ENCODE measurements around the gene TRIM9. TPM values are rescaled to one million over a fixed set of nuclear protein-coding genes. Genes with fewer than 3 reads are reported as not detected.

The TRIM9 gene
- total and polyA plus RNA-seq, 2 experiments from 2014 or later = 4.4 to 6.2 TPM

DNA sequence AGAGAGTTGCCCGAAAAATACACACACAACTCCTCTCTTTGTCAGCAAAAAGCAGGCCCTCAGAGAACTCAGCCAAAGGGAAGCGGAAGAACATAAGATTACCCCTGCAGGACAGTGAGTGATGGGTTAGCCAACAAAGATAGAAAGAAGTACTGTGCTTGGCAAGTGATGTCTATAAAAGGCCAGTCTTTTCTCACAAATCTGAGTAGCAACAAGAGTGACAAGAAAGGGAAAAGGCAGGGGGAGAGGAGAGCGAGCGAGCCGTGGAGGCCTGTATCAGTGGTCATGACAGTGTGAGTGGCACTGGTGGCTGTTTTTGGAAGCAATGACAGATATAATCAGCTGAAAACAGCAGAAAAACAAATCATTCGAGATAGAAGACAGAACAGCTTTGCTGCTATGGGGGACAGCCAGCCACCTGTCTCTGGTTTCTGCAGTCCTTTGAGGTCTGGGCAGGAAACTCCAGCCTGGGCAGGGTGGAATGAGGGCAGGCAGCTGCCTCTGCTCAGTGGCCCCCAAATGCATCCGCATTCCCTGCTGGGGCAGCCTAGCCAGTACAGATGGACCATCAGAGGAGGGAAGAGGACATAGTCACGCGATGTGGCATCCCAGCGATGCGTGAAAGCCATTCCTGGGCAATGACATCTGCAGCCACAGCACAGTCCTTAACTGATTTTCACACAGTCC is 74.7 kb downstream of the TRIM9 start:
- peaks cover 8% of the 10 kb centered on the region; the same call in 1 of the 2 replicates for H3K9me2 ChIP-seq (ENCODE audit: insufficient read depth)
- Mint-ChIP-seq H3K36me3 (ENCODE audit: low read depth) (peaks cover 13% of the 10 kb centered on the region; the same call in 2 of the 3 replicates), H3K27ac (no peak overlapping the region), H3K9me3 (peaks cover 7% of the 10 kb centered on the region), H3K27me3 (ENCODE audit: insufficient read depth, low read depth, poor library complexity) (no peaks in the 10 kb centered on the region), H3K4me1 (peaks cover 10% of the 10 kb centered on the region; the same call in 2 of the 3 replicates), H3K4me3 (no peak overlapping the region)
- H3K27ac ChIP-seq (ENCODE audit: low read depth) = no peak overlapping the region
- peak; percentile 28; the same call in 2 of the 3 replicates for ATAC-seq
- no peak for TF ChIP-seq EZH2 (IDR thresholded peaks at IDR 0.05; ENCODE audit: low read depth, unreplicated experiment)
- no peak for TF ChIP-seq POLR2AphosphoS5 (IDR thresholded peaks at IDR 0.05; ENCODE audit: low read depth)
- TF ChIP-seq, protein P1, sequence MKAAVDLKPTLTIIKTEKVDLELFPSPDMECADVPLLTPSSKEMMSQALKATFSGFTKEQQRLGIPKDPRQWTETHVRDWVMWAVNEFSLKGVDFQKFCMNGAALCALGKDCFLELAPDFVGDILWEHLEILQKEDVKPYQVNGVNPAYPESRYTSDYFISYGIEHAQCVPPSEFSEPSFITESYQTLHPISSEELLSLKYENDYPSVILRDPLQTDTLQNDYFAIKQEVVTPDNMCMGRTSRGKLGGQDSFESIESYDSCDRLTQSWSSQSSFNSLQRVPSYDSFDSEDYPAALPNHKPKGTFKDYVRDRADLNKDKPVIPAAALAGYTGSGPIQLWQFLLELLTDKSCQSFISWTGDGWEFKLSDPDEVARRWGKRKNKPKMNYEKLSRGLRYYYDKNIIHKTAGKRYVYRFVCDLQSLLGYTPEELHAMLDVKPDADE (IDR thresholded peaks at IDR 0.05) = no peak
- no peak for TF ChIP-seq ZNF331 (CRISPR knock-in tag; IDR thresholded peaks at IDR 0.05; ENCODE audit: low read depth)
- TF ChIP-seq ZNF114 (CRISPR knock-in tag; IDR thresholded peaks at IDR 0.05) = no peak
- no peak for TF ChIP-seq STAT1 (IDR thresholded peaks at IDR 0.05; ENCODE audit: unreplicated experiment)
- no peak for TF ChIP-seq ZNF462 (CRISPR knock-in tag; IDR thresholded peaks at IDR 0.05)
- TF ChIP-seq NANOG (IDR thresholded peaks at IDR 0.05; ENCODE audit: borderline replicate concordance) = no peak
- TF ChIP-seq, protein P2, sequence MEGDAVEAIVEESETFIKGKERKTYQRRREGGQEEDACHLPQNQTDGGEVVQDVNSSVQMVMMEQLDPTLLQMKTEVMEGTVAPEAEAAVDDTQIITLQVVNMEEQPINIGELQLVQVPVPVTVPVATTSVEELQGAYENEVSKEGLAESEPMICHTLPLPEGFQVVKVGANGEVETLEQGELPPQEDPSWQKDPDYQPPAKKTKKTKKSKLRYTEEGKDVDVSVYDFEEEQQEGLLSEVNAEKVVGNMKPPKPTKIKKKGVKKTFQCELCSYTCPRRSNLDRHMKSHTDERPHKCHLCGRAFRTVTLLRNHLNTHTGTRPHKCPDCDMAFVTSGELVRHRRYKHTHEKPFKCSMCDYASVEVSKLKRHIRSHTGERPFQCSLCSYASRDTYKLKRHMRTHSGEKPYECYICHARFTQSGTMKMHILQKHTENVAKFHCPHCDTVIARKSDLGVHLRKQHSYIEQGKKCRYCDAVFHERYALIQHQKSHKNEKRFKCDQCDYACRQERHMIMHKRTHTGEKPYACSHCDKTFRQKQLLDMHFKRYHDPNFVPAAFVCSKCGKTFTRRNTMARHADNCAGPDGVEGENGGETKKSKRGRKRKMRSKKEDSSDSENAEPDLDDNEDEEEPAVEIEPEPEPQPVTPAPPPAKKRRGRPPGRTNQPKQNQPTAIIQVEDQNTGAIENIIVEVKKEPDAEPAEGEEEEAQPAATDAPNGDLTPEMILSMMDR (conservative IDR thresholded peaks at IDR 0.05; ENCODE audit: low read depth in 2 of 2) = no peak
- no peak for TF ChIP-seq CREB1 (CRISPR knock-in tag; IDR thresholded peaks at IDR 0.05; ENCODE audit: low read depth)
- TF ChIP-seq, protein P3, sequence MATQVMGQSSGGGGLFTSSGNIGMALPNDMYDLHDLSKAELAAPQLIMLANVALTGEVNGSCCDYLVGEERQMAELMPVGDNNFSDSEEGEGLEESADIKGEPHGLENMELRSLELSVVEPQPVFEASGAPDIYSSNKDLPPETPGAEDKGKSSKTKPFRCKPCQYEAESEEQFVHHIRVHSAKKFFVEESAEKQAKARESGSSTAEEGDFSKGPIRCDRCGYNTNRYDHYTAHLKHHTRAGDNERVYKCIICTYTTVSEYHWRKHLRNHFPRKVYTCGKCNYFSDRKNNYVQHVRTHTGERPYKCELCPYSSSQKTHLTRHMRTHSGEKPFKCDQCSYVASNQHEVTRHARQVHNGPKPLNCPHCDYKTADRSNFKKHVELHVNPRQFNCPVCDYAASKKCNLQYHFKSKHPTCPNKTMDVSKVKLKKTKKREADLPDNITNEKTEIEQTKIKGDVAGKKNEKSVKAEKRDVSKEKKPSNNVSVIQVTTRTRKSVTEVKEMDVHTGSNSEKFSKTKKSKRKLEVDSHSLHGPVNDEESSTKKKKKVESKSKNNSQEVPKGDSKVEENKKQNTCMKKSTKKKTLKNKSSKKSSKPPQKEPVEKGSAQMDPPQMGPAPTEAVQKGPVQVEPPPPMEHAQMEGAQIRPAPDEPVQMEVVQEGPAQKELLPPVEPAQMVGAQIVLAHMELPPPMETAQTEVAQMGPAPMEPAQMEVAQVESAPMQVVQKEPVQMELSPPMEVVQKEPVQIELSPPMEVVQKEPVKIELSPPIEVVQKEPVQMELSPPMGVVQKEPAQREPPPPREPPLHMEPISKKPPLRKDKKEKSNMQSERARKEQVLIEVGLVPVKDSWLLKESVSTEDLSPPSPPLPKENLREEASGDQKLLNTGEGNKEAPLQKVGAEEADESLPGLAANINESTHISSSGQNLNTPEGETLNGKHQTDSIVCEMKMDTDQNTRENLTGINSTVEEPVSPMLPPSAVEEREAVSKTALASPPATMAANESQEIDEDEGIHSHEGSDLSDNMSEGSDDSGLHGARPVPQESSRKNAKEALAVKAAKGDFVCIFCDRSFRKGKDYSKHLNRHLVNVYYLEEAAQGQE (IDR thresholded peaks at IDR 0.05; ENCODE audit: unreplicated experiment) = no peak
- no peak for TF ChIP-seq JUNB (IDR thresholded peaks at IDR 0.05; ENCODE audit: unreplicated experiment)
- DNase-seq (ENCODE audit: low spot score) = no peak
- H3K79me2 ChIP-seq (replicated peaks; ENCODE audit: insufficient read depth) = no peaks in the 10 kb centered on the region
- 0 out of 2 replicates have a peak, but pooled peaks cover 9% of the 10 kb centered on the region for H3K4me1 ChIP-seq (ENCODE audit: insufficient read depth)
- no peaks in the 10 kb centered on the region for H3K36me3 ChIP-seq (ENCODE audit: insufficient read depth)
- H3F3A ChIP-seq (replicated peaks; ENCODE audit: low read depth) = no peaks in the 10 kb centered on the region
- H3K27me3 ChIP-seq (ENCODE audit: insufficient read depth) = no peaks in the 10 kb centered on the region
- H2AFZ ChIP-seq = no peak overlapping the region
- H3K4me3 ChIP-seq = no peak overlapping the region
- H4K20me1 ChIP-seq (replicated peaks; ENCODE audit: insufficient read depth) = no peaks in the 10 kb centered on the region
- no peak overlapping the region for H3K4me2 ChIP-seq
